NCI-H526 (cell line): ENCODE measurements around the gene CSNK1G2.

Experiments used
- DNase-seq, 2 experiments: peaks; one replicate each; lab custom pipeline; 2025; lab: John Stamatoyannopoulos, UW

CSNK1G2 gene

DNA sequence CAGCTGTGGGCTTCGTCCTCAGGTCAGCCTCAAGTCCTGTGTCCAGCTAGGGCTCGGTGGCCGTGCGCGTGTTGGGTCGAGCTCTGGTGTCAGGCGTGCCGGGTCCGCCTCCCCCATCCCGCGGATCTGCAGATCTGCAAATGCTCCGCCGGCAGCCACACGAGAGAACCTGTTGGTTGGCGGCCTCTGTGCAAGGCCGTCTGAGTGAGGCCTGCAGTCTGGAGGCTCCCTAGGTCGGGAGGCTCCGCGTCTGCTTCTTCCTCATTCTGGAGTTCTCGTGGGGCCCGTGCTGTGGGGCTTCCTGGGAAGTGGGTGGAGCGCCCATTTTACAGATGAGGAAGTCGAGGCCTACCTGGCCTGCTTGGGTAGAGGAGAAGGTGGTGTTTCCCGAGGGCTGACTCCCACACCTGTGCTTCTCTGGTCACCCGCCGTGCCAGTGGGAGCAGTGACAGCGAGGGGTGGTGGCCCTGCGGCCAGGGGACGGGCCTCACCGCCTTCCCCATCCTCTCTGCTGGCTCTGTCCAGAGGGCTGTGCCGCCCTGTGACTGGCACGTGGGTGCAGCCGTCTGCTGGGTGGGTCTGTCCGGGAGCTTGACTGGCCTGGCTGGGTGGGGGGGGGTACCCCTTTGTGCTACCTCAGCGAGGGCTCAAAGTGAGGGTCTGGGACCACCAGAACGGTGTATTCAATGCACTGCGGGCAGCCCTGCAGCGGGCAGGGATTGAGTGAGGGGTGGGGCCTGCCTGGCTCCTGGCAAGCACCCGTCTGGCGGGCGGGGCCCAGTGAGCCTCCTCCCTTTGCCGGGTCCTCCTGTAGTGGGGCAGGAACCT is 3.3 kb downstream of the CSNK1G2 start:
- no peak for DNase-seq

GRCh38 chr19:1944916-1945561 is 4.1 kb downstream of the CSNK1G2 start:
- no peak for DNase-seq

DNA sequence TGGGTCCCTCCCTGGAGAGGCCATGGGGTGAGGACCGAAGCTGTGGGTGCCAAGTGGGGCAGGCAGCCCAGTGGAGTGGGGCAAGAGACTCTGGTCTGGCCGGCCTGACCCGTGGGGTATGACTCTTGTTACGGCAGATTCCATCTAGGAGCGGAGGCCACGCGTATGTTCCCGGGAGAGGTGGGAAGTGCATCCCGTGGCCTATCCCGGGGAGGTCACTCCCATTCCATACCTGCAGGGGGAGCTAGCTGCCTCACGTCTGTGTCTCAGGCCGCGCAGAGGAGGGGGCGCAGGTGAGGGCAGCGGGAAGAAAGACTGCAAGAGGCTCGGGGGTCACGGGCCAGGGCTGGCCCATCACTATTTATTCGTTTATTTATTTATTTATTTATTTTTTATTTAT is 4.9 kb downstream of the CSNK1G2 start:
- DNase-seq: peak in 1 of 2 experiments; percentile 75

DNA sequence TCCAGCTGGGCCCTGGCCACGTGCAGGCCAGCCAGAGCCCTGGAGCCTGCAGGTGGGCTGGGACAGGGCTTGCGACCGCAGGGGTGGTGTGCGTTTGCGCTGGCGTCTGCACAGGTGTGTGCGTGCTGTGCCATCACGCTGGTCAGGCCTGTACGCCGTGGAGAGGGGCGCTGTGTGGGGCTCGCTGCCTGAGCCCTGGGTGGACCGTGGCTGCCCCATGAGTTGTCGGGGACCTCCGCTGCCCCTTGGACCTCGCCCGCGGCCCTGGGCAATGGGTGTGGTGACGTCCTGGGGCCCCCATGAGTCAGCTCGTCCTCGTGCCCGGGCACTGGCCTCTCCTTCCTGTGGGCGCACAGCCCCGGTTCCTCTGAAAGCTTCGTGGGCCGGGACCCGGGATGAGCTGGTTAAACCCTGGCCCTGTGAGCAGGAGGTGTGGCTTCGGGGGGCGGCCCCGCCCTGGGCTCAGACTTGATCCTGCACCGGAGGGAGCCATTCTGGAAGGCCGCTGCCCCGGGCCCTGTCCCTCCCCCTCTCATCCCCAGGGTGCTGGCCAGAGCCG is 6.8 kb downstream of the CSNK1G2 start:
- DNase-seq: no peak

- DNase-seq: no peak
Measured at GRCh38 chr19:1949304-1950101, 8.5 kb downstream of the CSNK1G2 start.

DNA sequence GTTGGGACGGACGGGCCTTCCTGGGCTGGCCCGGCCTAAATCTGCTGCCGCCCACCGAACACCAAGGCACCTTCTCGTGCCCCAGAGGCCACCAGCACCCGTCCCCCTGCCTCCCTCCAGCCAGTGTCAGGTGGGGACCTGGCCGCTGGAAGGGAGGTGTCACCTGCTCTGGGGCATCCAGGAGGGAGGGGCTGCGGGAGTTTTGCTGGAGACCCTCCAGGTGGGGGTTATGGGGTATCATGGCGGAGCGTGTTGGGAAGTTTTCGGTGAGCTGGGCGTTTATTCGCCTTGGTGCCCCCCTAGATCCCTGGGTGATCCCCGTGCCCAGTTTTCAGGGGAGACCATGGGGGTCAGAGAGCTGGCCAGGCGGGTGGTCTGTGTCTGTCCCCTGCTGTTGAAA is 9.7 kb downstream of the CSNK1G2 start:
- DNase-seq: no peak

- DNase-seq: no peak
Measured at GRCh38 chr19:1952635-1953034, 11.7 kb downstream of the CSNK1G2 start.

GRCh38 chr19:1953037-1953436 is 12.1 kb downstream of the CSNK1G2 start:
- no peak for DNase-seq

DNA sequence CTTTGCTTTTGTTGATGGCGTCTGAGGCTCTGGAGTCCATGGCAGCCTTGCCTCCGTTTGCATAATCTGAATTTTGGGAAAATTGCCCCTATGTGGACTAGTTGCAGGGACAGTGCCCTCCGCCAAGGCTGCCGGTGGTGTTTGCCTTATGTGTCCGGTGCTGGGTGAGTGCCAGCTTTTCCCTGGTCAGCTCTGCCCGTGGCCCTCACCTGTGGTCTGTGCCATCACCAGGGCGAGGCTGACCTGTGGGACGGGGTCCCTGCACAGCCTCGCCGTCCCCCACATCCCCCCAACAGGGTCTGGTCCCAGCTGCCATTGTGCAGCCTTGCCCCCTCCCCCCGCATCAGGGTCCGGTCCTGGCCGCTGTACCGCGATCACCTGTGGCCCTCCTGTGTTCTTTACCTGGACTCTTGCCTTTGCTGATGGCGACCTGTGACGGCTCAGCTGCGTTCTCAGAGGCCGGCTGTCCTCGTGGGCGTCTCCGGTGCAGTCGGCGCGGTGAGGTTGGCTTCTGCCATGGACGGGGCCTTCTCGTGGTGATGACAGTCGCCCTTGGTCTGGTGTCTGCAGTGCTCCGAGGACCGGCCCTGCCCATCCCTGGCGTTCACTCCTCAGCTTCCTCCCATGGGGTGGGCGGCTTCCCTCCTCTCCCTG is 12.6 kb downstream of the CSNK1G2 start:
- no peak for DNase-seq

GRCh38 chr19:1954532-1954933 is 13.6 kb downstream of the CSNK1G2 start:
- no peak for DNase-seq

- DNase-seq: no peak
Measured at GRCh38 chr19:1955171-1956121, 14.5 kb downstream of the CSNK1G2 start.

- DNase-seq: no peak
Measured at GRCh38 chr19:1956122-1956494, 15.1 kb downstream of the CSNK1G2 start.

- no peak for DNase-seq
Measured at GRCh38 chr19:1956868-1957492, 16.0 kb downstream of the CSNK1G2 start.

DNA sequence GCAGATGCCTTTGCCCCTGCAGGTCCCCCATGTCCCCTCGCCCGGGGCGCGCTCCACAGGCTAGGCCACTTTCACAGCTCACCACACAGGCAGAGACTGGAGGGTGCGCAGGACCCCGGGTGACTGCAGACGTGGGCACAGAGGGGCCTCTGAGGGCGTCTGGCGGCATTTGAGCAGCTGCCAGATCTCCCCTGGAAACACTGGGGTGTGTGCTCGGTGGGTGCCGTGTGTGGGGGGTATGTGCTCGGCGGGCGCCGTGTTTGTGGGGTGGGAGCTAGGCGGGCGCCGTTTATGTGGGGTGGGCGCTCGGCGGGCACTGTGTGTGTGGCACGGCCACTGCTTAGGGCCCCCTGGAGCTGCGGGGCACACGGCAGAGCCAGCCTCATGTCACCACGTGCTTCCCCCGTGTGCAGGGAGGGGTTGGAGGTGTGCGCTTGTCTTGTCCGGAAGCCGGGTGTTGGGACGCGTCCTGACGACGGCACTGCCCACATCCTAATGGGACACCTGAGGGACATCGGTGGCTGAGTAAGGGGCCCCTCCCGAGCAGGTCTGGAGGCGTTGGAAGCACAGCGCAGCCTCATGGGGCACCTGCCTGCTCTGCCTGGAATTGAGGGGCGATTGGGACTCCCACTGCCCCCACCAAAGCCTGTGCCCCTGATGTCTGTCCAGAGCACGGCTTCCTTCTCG is 16.7 kb downstream of the CSNK1G2 start:
- no peak for DNase-seq

DNA sequence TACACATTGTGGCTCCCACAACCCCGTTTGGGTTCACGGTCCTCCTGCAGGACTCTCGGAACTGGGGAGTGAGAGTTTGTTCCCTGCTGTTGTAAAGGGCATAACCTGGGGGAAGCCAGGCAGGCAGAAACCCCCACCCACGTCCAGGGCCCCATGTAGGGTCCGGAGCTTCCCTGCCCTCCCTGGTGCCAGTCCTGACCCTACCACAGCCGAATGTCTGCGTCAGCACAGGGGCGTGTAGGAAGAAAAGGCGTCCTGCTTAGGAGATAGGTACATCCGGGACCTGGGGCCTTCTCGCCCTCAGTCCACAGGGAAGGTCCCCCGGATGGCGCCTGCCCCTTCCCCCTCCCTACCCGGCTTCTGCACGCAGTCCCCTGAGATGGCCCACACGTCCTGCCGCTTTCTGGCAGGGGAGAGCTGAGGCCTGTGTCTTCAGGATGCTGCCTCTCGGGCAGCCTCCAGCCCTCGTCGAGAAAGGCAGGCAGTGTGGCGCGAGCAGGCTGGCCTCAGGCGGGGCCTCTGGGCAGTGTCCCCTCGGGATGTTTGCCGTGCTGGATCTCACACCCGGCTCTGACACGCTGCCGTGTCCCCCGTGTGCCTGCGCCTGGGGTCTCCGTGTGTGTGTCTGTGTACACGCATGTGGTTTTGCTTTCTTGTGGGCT is 19.1 kb downstream of the CSNK1G2 start:
- DNase-seq: no peak

GRCh38 chr19:1961000-1961883 is 20.3 kb downstream of the CSNK1G2 start:
- no peak for DNase-seq

DNA sequence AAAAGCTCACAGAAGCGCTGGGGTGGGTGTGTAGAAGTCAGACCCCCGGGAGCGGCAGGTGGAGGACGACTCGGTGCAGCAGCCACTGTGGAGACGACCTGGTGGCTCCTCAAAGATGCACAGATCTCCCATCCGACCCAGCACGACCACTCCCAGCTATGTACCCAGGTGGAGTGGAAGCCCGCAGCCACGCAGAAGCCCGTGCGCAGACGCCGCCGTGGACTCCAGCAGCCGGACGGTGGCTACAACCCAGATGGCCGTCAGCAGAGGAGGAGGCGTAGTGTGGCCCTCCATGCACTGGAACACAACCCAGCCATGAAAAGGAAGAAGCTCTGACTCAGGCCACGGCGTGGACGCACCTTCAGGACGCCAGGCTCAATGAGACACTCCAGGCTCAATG is 21.7 kb downstream of the CSNK1G2 start:
- no peak for DNase-seq

GRCh38 chr19:1967087-1967608 is 26.2 kb downstream of the CSNK1G2 start:
- no peak for DNase-seq
